HS-5 (cell line): ENCODE data around the gene RNASE11.
"Not testable (repeated sequence)": the region's sequence is repeated elsewhere in the genome, so short reads cannot be mapped to it uniquely, and the experiment has no call there.

Source experiments
- DNase-seq: peaks from one replicate; pipeline ENCODE4 v3.0.0-alpha.2; 2012; ENCODE audit warnings: low read depth

Gene RNASE11

DNA sequence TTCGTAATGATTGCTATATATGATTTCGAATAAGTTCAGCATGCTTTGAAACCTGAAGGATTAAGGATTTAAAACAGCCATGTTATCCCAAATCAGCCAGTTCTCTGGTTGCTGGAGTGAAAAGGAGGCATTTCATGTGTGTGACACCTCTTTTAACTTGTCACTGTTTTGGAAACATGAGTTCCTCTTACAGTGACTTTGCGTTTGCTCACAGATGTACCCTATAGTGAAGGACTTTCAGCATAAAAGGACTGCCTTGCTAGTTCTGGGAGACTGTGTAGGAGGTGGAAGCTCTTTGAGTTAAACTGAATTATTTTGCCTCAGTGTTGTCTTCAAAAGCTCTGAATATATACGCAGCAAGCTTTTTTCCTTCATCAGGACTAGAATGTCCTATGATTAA, 7.6 kb downstream of the RNASE11 start:
- no peak for DNase-seq

DNA sequence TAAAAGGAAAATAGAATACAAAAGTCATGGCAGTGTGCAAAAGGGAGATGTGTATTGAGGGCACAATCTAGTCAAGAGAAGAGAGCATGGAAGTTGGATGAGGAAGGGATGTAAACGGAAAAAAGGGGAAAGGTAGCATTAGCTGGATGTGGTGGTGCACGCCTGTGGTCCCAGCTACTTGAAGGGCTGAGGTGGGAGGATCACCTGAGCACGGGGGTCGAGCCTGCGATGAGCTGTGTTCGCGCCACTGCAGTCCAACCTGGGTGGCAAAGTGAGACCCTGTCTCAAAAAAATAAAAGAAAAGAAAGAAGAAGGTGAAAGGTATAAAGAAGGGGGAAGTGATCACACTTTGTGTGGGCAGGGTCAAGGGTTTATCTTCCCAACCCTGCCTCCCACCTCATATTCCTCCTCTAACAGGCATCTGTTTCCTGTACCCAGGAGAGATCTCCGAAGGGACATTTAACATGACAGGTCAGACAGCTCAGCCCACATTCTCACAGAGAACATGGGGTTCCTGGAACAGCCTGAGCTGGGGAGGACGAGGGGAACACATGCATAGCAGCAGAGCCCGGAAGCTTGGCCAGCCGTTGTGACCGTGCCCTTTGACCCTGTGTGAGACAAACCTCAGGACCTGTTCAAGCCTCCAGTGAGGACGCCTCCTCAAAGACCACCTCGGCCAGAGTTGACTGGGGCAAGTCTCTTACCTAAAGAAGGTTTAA, 8.9 kb downstream of the RNASE11 start:
- DNase-seq, result no peak

DNA sequence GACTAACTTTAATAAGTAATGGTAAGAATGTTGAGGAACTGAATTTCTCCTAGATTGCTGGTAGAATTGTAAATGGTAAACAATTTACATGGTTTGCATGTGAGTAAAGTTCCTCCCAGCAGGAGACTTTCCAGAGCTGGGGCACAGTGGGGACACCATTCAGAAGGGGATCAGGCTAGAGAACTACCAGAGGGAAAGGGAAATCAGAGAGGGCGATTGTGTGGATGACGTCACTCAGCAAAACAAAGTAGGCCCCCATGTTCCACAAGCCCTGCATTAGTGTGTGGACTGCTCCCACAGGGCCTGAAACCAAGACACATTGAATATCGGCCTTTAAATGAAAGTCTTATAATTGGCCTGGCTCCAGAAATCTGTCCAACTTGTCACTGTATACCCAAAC, 9.5 kb downstream of the RNASE11 start:
- no peak for DNase-seq

DNA sequence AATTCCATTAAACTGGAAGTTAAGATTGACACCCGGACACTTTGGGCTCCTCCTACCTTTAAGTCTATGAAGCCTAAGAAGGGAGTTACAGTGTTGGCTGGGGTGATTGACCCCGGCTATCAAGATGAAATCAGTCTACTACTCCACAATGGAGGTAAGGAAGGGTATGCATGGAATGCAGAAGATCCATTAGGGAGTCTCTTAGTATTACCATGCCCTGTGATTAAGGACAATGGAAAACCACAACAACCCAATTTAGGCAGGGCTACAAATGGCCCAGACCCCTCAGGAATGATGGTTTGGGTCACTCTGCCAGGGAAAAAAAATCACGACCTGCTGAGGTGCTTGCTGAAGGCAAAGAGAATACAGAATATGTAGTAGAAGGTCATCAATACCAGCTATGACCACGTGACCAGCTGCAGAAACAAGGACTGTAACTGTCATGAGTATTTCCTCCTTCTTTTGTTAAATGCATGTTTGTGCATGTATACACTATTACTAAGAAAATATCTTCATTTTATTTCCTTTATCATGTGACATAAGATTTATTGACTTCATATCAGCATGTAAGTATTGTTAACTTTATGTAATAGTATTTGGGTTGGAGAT, 15.3 kb downstream of the RNASE11 start:
- not testable (repeated sequence) for DNase-seq

DNA sequence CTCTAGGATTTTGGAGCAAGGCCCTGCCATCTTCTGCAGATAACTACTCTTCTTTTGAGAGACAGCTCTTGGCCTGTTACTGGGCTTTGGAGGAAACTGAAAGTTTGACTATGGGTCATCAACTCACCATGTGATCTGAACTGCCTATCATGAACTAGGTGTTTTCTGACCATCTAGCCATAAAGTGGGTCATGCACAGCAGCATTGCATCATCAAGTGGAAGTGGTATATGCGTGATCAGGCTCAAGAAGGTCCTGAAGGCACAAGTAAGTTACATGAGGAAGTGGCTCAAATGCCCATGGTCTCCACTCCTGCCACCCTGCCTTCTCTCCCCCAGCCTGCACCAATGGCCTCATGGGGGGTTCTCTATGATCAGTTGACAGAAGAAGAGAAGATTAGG, 17.1 kb downstream of the RNASE11 start:
- not testable (repeated sequence) for DNase-seq

DNA sequence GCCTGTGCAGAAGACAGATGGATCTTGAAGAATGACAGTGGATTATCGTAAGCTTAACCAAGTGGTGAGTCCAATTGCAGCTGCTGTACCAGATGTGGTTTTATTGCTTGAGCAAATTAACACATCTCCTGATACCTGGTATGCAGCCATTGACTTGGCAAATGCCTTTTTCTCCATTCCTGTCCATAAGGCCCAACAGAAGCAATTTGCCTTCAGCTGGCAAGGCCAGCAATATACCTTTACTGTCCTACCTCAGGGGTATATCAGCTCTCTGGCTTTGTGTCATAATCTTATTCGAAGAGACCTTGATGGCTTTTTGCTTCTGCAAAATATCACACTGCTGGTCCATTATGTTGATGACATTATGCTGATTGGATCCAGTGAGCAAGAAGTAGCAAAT, 17.9 kb downstream of the RNASE11 start:
- DNase-seq, result not testable (repeated sequence)

DNA sequence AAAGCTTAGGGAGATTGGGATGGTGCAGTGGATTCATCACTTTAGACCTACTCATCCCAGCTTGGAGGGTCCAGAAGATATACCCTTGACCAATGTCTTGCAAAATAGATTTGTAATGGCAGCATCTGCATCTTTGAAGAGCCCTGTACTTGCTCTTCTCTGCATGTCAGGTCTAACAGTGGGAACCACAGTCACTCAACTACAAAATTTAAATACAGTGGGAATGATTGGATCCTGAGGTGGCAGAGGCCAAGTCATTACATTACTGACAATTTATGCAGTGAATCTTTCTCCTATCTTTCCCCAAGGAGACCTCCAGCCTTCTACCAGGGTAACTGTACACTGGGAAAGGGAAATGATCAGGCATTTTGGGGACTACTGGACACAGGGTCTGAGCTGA, 18.7 kb downstream of the RNASE11 start:
- no peak for DNase-seq

DNA sequence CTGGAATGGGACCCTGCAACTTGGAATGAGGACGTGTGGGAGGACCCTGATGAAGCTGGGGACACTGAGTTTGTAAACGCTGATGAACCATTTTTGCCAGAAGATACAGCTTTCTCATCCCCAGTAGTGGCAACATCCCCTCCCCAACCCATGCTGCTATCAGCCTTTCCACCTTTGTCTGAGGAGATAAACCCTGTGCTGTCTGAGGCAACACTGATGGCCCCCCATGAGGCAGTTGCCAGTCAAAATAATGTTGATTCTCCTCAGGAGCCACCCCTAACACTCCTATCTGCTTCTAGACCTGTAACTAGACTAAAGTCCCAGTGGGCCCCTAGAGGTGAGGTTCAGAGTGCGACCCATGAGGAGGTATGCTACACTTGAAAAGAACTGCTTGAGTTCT, 19.4 kb downstream of the RNASE11 start:
- DNase-seq, result no peak

DNA sequence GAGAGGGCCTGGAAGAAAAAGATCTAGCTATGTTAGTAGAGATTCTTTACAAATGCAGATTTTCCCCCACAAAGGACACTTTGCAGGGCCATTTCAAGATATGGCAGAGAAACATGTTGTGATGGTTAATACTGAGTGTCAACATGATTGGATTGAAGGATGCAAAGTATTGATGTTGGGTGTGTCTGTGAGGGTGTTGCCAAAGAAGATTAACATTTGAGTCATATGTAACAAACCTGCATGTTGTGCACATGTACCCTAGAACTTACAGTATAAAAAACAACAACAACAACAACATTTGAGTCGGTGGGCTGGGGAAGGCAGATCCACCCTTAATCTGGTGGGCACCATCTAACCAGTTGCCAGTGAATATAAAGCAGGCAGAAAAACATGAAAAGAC, 20.6 kb downstream of the RNASE11 start:
- not testable (repeated sequence) for DNase-seq

DNA sequence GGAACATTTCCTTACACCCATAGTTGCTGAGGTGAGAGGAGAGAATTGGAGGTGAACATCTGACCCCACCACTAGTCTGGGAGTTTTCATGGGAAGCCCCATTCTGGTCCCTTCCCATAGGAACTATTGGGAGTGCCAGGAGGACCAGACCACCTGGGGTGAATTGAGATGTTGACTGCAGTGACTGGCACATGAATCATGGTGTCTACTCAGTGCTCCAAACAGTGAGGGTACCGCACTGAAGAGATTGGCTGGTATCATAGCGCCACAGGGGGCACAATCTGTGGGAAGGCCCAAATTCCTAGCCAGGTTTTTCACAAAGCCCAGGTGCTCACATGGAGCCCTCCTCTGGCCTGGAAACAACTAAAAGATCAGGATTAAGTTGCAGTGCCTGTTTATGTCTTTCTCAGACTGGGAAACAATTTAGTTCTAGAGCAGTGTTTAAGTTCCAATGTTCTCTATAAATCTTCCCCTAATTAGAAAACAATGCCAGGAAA, 23.3 kb downstream of the RNASE11 start:
- no peak for DNase-seq

DNA sequence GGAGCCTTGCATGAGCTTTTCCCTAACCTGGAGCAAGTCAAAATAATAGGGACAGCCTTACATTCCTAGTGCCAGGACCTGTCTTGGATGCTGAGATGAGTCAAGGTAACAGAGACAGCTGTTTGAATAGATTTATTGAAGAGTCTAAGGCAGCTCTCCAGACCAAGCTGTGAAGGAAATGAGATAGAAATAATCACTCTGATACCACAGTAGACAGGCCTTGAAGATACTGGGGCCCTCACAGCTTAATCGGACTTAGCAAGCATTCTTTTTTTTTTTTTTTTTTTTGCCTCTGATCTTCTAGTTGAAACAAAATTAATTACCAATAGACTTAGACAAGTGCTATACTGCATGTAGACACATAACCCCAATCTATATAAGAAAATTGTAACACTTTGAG, 23.8 kb downstream of the RNASE11 start:
- DNase-seq, result no peak

DNA sequence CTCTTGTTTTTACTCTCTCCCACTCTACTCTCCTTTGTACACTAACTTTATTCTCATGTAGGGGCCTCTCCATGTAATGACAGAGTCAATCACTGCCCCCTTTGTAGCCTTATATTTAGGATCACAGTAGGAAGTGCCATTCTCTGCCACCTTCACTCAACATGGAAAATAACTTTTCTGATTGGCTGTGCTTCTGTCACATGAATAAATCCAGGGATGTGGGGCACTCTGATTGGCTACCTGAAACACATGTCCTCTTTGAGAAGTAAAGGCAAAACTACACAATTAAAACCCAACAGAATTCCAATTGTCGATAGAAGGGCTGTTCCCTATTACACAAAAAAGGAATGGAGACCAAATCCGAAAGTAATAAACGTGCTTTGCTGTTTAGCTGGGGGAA, 26.8 kb downstream of the RNASE11 start, which contains the start of gene RNASE9:
Gene RNASE9, minus strand, starts transcription at position 87 of the 400 bp plus-strand sequence.
- DNase-seq, result no peak

DNA sequence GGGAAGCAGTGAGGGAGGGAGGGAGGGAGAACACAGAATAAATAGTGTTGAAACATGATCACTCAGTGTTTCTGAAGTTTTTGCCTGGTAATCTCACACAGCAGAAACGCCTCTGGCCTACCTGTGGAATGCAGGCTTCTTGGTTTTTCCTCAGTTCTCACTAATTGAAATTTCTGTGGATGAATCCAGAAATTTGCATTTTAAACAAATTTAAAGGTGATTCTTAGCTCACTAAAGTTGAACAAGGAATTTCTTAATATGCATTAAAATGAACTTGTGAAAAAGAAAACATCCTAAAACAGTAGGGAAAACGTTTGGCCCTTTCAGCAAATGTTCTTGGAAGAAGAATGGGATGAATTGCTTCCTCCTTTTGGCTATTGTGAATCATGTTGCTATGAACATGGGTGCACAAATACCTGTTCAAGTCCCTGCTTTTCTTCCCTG, 28.3 kb downstream of the RNASE11 start:
- no peak for DNase-seq

DNA sequence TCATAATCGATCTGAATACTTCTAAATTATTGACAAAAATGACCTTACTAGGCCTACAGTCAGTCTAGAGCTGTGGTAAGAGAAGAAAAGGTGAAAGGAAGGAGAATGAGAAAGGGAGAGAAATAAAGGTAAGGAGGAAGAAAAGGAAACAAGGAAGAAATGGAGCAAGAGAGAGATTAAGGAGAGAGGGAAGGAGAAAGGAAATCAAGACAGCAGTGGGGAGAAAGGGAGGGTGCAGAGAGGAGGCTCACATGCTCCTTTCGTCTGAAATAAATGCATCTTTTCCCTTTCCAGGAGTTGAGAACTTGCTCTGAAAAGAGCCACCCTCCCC, 30.6 kb downstream of the RNASE11 start:
- DNase-seq, result no peak

DNA sequence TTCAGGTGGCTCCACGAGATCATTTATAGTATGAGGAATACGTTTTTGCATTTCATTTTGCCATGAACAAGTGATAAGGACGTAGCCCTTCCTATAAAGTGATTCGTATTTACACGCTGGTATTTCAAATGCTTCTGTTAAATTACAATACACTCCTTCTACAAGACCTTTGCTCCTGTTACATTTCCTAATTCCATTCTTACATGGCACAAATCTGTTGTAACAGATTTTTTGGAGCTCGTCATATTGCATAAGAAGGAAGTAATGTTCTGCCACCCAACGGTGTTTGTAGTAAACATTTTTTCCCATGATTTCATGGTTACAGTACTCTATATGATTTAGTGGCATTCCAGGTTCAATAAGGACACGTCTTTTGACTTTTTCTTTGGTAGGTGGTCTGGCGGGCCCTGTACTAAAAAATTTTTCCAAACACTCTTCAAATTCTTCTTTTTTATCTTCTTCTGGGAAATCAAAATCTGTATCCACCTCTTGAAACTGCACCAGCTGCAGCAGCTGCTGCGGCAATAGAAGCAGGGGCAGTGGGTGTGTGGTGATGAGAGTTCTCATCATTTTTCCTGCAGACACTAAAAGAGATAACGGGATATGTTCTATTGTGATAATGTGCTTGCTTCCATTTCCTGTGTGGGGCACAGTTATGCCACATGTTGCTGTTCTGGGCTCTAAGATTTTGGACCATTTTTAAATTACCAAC, 31.1 kb downstream of the RNASE11 start:
- no peak for DNase-seq

DNA sequence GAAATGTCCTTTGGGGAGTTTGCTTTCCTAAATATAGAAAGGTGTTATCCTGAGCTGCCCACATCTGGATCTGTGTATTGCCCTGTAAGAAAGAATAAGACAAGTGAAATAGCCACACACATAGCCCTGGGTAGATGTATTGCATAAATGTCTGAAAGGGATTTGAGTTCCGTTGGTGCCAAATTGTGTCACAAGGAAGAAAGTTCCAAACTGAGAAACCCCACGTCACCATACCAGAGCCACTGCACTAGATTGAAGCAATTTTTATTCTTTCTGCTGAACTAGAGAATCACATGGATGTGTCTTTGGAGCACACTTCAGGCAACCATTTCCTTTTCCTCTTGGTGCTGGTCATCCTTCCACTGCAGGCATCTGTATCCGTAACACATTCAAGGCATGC, 32.0 kb downstream of the RNASE11 start:
- no peak for DNase-seq

DNA sequence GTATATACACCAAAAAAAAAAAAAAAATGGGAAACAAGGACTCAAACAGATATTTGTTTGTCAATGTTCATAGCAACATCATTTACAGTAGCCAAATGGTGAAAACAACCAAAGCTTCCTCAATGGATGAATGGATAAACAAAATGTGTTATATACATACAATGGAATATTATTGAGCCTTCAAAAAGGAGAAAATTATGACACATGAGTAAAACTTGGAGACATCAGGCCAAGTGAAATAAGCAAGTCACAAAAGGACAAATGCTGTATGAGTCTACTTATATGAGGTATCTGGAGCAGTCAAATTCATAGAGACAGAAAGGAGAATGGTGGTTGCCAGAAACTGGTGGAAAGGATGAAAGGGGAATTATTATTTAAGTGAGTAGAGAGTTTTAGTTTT, 34.8 kb downstream of the RNASE11 start:
- DNase-seq, result no peak

DNA sequence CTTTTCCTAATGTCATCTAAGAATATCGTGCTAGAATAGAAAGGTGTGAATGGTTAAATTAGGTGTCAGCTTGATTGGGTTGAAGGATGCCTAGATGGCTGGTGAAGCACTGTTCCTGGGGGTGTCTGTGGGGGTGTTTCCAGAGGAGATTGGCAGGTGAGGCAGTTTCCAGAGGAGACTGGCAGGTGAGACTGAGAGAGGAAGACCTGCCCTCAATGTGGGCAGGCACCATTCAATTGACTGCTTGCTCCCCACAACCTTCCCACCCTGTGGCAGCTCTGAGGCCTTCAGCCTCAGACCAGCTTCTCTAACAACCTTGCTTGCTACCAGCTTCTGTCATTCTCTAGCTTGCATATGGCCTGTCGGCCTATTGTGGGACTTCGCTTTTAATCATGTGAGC, 36.2 kb downstream of the RNASE11 start:
- DNase-seq, result no peak

DNA sequence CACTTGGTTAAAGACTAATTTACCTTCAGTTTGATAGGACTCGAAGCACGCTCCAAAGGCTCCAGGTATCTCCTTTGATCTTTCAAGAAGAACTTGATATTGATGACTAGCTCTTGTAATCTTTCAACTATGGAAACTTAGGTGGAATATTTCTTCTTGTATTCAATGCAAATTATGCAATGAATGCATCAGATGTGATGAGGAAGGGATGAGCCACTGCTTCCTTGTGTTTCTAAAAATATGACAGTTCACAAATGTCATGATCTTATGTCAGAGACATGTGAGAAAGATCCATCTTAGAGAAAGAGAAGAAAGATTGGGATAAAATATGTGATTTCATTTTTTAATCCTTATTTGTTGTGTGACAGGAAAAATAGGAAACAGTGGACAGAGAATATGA, 36.9 kb downstream of the RNASE11 start:
- DNase-seq, result no peak

DNA sequence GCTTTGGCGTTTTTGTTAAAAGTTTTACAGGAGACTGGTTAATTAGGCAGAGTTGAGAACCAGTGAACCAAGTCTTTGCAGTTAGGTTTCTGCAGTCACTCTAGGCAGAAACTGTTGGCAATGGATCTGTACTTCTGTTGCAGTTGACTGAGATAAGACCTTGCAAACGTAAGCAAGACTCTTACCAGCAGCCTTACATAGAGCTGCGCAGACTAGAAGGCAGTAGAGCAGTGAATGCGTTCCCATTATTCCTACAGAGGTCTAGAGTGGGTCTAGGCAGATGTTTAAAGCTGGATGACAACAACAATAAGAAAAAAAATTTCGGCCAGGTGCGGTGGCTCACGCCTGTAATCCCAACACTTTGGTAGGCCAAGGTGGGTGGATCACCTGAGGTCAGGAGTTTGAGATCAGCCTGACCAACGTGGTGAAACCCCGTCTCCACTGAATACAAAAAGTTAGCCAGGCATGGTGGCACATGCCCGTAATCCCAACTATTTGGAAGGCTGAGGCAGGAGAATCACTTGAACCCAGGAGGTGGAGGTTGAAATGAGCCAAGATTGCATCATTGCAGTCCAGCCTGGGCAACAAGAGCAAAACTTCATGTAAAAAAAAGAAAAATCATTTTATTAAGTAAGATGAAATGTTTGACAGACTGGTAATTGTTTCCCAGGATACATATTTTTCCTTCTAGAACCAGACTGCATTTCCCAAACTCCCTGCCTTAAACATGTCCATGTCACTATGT, 39.2 kb downstream of the RNASE11 start:
- DNase-seq, result no peak

DNA sequence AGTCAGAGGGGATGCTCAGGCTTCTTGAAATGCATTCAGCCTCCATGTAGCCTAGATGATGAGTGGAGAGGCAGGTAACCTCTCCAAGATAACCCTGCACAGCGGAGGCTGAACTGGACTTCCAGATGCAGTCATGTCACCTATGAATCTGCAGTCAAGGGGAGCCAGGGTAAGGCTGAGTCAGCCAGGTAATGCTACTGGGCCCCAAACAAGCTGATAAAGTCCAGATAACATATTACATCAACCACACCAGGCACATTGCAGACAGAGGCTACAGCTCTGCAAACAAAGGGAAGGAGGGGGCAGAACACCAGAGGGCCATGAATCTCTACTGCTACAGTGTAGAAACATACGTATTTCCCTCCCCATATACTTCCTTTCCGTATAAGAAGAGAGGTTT, 40.9 kb downstream of the RNASE11 start:
- no peak for DNase-seq

DNA sequence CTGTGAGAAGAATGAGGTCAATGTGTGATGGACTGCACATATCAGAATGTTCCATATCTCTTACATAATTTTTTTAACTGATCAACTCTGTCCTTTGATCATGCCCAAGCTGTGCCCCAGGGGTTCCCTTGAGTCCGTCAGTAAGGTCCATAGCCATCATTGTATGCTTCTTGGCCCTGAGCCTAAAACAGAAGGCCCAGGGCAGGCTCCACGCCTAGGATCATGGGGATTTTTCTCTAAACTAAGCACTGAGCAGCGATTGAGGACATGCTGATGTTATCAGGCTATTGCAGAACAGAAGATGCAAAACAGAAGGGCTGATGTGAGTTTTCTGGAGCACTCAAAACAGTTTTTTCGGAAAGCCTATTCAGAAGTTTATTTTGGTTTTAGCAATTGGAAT, 47.9 kb downstream of the RNASE11 start:
- DNase-seq, result no peak
